HG03097 (cell line): Measurements from ENCODE around the gene FSTL5.

Source experiments
- ATAC-seq: cut with Tn5 transposase; IDR thresholded peaks from one replicate; pipeline ENCODE4 v1.9.1; 2021; ENCODE audit not compliant: unreplicated experiment, low FRiP score

The FSTL5 gene

DNA sequence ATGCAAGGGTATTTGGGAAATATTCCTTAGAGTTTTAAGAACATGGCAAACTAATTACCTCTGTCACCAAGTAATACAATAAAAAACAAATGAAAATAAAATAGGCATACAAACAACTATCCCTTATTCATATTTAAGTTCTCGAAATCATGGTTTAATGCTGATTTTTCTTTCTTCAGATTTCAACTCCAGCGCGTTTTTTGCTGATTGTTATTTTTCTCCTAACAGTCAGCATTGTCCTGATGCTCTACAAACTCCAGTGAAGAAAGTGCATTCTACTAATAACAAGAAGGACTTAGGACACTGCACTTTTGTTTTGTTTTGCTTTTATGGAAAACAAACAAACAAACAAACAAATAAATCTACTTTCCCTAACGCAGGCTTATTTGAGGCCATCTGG lies 282.4 kb downstream of the FSTL5 start:
- no peak for ATAC-seq

DNA sequence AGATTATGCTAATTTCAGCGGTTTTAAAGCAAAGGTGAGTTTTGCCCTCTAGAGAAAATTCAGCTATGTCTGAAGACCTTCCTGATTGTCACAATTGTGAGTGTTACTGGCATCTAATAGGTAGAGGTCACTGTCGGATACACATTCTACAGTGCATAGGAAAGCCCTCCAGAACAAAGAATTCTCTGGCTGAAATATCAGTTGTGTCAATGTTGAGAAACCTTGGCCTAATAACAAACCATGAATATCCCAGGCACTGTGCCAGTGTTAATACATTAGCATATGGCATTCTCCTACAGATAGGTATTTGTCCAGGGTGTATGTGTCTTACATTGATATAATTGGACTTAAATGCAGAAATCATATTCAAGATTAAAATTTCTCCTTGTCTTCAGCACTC lies 294.3 kb downstream of the FSTL5 start:
- ATAC-seq = no peak

GRCh38 chr4:161856711-161857326 lies 307.0 kb downstream of the FSTL5 start:
- no peak for ATAC-seq

DNA sequence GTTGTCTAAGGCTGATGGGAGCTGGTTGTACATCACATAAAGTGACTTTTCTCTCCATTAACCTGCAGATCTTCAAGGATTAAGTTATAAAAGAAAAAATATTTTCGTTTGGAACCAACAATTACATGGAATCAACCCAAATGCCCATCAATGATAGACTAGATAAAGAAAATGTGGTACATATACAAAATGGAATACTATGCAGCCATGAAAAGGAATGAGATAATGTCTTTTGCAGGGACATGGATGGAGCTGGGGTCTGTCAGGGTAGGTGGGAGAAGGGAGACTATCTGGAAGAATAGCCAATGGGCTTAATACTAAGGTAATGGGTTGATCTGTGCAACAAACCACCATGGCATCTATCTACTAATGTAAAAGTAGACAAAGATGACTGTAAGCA lies 313.2 kb downstream of the FSTL5 start:
- ATAC-seq = no peak

DNA sequence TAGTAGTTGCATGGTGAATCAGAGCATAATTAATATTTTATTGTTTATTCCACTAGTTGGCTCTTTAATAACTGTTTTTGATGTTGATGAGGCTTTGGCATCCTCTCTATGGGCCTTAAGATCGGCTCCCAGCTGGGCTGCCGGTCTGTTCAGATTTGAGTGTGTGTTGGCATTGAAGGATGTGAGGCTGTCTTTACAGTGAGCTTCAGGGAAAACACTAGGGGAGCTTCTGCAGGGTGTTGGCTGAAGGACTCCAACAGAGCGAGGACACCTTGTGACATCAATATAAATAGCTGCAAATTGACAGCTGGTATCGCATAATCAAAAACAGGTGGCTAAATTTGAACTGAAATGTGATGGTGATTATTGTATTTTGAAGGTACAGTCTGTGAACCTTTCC lies 322.0 kb downstream of the FSTL5 start:
- ATAC-seq = no peak

GRCh38 chr4:161829591-161829990 lies 334.2 kb downstream of the FSTL5 start:
- ATAC-seq = no peak

DNA sequence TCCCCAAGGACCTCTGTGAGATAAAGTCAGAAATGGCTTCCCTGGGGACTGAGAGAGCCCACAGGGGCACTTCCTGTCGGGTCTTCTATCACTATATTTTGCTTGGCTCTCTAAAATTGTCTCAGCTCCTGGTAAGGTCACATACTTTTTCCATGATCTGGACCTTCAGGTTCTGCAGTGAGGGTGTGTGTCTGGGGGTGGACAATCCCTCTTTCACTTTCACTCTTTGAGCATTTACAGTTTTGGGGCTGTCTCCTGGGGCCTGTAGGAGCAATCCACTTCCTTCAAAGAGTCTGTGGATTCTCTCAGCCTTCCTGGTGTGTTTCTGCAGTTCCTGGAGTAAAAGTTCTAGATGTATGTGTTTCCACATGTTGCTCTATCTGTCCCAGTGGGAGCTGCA lies 335.7 kb downstream of the FSTL5 start:
- no peak for ATAC-seq

- no peak for ATAC-seq
These were observed 336.8 kb downstream of the FSTL5 start for GRCh38 chr4:161827013-161827412.

DNA sequence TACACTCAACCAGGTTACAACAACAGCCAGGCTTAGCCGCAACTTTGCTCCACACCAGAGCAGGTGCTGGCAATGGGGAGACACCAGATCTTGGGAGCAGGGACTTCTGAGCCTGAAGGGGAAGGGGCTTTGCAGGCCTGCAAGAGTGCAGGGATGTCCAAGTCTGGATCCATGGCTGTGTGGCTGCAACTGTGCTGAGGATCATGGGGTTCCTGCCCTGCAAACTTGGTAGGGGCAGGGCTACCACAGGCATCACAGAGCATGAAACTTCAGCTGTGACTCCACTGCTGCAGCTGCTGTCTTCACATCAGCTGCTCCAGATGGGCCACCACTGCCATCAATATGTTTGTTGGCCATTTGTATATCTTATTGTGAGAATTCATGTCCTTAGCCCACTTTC lies 340.4 kb downstream of the FSTL5 start:
- ATAC-seq = no peak

- ATAC-seq = no peak
These were observed 341.6 kb downstream of the FSTL5 start for GRCh38 chr4:161822174-161822573.

- ATAC-seq = no peak
These were observed 345.9 kb downstream of the FSTL5 start for GRCh38 chr4:161817914-161818313.

GRCh38 chr4:161816958-161817357 lies 346.8 kb downstream of the FSTL5 start:
- no peak for ATAC-seq

DNA sequence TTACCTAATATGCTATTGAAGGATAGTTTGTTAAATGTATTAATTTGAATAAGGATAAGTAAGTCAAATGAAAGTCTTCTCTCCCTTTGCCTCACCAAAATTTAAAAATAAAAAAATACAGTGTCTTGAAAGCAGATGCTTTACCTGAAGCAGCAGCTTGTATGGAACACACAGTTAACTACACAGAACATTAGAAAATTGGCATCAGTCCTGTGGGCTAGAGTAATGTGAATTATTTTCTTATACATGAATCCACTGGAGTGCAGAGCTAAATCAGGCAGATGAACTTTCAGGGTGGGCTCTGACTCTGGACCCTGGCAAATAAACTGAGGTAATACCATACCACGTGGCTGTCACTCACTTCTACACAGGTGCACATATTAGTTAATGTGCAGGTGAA lies 348.0 kb downstream of the FSTL5 start:
- no peak for ATAC-seq

GRCh38 chr4:161813889-161814288 lies 349.9 kb downstream of the FSTL5 start:
- no peak for ATAC-seq

- no peak for ATAC-seq
These were observed 350.4 kb downstream of the FSTL5 start for GRCh38 chr4:161813389-161813788.

DNA sequence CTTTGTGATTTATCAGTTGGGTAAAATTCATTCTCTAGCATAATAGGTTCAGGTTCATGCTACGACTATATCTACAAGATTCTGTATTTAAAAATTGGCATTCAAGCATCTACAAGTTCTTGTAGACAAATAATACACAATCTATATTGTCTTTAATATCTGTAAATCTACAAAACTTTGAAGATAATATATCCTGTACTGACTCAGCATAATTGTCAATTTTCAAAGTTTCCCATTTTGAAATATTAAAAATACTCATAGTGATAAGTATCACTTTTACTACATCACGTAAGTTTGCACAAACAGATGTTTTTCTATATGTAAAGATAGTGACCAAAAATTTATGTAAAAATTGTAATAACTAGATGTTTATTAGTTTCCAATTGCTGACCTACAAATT lies 360.6 kb downstream of the FSTL5 start:
- ATAC-seq = no peak

GRCh38 chr4:161799710-161800109 lies 364.1 kb downstream of the FSTL5 start:
- no peak for ATAC-seq

GRCh38 chr4:161792991-161793390 lies 370.8 kb downstream of the FSTL5 start:
- no peak for ATAC-seq

GRCh38 chr4:161791796-161792556 lies 371.8 kb downstream of the FSTL5 start:
- ATAC-seq = no peak

DNA sequence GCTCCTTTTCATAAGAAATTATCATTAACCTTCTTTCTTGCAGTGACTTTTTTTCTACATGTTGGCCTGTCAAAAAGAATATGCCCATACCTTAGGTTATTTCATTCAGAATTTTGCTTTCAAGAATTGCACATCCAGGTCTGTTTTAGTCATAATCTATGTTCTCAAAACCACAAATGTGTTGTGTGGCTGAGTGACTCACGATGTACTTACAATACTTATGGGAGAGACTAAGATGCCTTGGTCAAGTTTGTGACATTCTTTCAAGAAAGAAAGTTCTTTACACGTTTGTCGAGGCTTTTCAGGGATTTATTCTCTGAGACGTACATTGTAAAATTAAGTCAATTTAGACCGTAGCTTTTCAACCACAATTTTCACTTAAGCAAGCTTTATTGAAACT lies 396.7 kb downstream of the FSTL5 start:
- no peak for ATAC-seq

- no peak for ATAC-seq
These were observed 401.0 kb downstream of the FSTL5 start for GRCh38 chr4:161762796-161763195.

GRCh38 chr4:161760008-161760407 lies 403.8 kb downstream of the FSTL5 start:
- no peak for ATAC-seq
